Right lobe of liver (tissue), 4 donors: Measurements from ENCODE around the gene VAMP8.

Experiments
- POLR2A ChIP-seq: fragments of 450-650 bp; IDR thresholded peaks from one replicate; pipeline ENCODE4 v1.6.1; 2017; ENCODE audit warnings: antibody characterized with exemption, mild to moderate bottlenecking
- TF ChIP-seq, protein P1 (sequence below), 4 donors: fragments of 200-600 bp in 3 of 4; fragments of 450-650 bp in 1 of 4; IDR thresholded peaks; one replicate each; pipeline versions ENCODE4 v1.5.1 to v1.8.0; 2016 to 2022; ENCODE audit warnings: antibody characterized with exemption in 4 of 4, mild to moderate bottlenecking in 2 of 4
- donor health status: DM: no; HTN: no; CAD: no.
- donor health status: DM: no; HTN: no; CAD: no.
- donor health status: DM: no; HTN: yes; CAD: no.

DNA sequence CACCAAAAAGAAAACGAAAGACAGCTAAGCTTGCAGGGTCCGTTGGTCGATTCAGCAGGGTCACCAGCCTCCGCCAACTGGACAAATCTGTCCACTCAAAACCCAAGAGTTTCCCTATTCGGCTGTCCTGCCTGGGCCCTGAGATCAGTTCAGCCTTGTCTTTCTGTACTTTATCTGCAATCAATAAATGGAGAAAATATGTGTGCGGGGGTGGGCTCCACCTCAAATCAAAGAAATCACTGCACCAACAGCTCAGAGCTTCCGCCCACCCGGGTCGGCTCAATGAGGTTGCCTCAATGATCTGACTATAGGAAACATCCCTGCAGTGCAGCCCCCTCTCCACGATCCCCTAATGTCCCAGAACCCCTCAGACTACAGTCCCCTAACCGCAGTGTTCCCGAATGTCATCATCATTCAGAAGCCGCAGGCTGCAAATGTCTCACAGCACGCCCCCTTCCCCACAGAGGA, 16.5 kb upstream of the VAMP8 start:
- TF ChIP-seq, protein P1, sequence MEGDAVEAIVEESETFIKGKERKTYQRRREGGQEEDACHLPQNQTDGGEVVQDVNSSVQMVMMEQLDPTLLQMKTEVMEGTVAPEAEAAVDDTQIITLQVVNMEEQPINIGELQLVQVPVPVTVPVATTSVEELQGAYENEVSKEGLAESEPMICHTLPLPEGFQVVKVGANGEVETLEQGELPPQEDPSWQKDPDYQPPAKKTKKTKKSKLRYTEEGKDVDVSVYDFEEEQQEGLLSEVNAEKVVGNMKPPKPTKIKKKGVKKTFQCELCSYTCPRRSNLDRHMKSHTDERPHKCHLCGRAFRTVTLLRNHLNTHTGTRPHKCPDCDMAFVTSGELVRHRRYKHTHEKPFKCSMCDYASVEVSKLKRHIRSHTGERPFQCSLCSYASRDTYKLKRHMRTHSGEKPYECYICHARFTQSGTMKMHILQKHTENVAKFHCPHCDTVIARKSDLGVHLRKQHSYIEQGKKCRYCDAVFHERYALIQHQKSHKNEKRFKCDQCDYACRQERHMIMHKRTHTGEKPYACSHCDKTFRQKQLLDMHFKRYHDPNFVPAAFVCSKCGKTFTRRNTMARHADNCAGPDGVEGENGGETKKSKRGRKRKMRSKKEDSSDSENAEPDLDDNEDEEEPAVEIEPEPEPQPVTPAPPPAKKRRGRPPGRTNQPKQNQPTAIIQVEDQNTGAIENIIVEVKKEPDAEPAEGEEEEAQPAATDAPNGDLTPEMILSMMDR (IDR thresholded peaks at IDR 0.05): no peak
- no peak for TF ChIP-seq POLR2A
